GM21390 (cell line): ENCODE data around the gene COASY.
A peak's percentile ranks its signal among the peaks of the same experiment; 100 is the strongest.

Experiments
- ATAC-seq: cut with Tn5 transposase; IDR thresholded peaks from one replicate; pipeline ENCODE4 v1.9.1; 2021; ENCODE audit not compliant: unreplicated experiment

COASY gene

DNA sequence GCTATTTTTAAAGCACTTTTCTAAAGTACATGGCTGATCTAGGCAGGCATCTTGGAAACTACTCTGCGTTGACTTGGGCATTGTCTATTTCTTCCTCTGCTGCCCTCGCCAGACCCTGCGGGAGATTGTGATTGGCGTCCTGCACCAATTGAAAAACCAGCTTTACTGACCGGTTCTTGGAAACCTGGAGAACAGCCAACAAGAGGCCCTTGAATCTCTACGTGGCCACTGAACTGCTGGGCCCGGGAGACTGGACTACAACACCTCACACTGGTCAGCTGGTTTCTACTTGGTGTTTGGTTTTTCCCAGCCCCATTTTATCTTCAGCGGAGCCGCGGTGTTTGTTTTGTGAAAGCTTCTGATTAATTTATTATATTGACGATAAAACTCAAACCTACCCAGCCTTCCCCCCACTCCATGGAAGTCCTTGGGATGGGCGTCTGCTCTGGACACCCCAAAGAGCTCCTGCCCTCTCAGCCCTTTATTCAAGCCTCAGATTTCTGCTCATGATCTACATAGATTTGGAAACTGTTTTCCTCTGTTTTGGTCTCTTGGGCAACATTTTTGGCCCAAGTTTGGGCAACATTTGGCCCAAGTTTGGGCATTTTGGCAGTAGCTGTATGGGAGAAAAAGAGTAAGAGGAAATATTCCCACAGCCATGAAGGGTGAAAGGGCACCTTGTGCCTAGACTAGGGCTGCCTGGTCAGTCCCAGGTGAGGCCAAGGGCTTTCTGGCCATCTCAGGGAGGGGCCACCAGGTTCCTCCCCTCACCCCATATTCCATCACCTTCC is 9.7 kb downstream of the COASY start:
- ATAC-seq, result no peak

- no peak for ATAC-seq
These were observed 11.1 kb downstream of the COASY start for GRCh38 chr17:42573095-42573494.

GRCh38 chr17:42574463-42574862 is 12.5 kb downstream of the COASY start:
- ATAC-seq, result no peak

DNA sequence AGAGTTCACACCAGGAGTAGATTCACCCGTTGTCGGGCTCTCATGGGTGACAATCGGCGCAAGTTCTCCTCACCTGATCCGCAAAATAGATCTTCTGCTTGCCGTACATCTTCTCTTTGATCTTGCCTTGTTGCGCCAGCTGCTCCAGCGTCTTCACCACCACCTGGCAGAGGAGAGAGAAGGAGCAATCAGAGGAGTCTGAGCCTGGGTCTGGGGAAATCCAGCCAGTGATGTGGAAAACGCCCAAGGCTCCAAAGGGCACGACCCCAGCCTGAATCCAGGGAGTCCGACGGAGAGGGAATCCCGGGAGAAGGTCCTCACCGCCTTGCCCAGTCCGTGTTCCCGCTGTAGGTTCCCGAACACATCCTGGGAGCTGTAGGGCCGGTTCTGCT is 15.2 kb downstream of the COASY start:
- no peak for ATAC-seq

- ATAC-seq, result peak; percentile 63
These were observed 15.8 kb downstream of the COASY start, which contains the start of gene PSMC3IP for GRCh38 chr17:42577532-42578281. PSMC3IP (minus strand) TSS chr17:42577729; CDS start chr17:42577686, 43 bp downstream.

DNA sequence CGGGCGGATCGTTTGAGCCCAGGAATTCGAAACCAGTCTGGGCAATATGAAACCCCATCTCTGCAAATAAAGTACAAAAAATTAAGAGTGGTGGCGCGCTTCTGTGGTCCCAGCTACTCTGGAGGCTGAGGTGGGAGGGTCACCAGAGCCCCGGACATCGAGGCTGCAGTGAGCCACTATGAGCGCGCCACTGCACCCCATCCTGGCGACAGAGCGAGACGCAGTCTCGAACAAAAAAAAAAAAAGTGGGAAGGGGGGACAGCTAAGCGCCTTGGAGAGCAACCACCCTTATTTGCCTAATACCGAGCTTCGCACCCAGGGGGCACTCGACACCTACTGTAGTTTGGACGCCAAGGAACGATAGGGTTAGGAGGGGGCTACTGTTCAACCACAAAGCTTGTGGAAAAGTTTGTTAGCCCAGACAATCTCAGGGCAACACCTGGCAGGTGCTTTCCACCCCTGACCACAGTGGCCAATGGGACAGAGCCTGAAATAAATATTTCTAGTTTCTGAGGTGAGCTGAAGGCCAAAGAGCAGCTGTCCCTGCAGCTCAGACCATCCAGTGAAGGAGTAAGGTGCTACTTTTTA is 16.4 kb downstream of the COASY start:
- peak; percentile 50 for ATAC-seq

GRCh38 chr17:42579794-42580551 is 18.0 kb downstream of the COASY start:
- ATAC-seq, result no peak

DNA sequence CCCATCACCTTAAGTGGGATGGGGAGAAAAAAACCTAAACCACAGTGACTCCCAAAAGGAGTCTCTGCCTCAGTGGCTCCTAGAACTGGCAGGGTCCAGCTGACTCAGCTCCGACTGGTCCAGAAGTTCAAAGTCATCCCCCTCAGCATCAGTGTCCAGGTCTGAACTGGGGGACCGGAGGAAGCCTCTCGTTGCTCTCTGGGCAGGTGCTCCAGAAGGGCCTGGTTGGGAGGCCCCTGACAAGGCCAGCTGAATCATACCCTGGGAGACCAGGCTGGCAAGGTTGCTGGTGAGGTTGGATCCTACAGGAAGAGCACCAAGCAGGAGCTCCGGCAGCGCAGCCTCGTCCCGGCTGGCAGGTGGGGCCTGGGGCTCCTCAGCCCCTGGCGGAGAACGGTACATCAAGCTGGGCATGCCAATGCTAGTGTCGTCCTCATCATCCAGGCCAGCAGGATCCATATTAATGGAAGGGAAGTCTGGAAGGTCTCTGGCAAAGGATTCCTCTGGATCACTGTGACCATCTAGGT is 19.9 kb downstream of the COASY start:
- no peak for ATAC-seq

DNA sequence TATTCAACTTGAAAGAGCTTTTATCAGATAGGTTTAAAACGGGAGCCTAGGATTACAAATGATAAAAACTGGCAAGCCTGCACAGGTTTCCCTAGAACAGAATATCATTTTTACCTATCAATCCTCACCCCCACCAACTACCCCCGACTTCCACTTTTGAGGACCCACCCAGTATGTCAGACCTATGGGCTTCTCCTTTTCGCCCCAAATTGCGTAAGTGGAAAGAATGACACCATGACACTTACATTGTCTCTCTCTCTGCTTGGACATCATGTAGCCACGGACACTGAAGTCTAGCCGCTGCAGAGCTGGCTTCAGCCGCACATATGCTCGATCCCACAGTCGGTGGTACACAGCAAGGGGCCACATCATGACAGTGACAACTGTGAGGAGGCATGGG is 22.9 kb downstream of the COASY start:
- ATAC-seq, result no peak

- ATAC-seq, result no peak
These were observed 23.4 kb downstream of the COASY start for GRCh38 chr17:42585353-42585752.

DNA sequence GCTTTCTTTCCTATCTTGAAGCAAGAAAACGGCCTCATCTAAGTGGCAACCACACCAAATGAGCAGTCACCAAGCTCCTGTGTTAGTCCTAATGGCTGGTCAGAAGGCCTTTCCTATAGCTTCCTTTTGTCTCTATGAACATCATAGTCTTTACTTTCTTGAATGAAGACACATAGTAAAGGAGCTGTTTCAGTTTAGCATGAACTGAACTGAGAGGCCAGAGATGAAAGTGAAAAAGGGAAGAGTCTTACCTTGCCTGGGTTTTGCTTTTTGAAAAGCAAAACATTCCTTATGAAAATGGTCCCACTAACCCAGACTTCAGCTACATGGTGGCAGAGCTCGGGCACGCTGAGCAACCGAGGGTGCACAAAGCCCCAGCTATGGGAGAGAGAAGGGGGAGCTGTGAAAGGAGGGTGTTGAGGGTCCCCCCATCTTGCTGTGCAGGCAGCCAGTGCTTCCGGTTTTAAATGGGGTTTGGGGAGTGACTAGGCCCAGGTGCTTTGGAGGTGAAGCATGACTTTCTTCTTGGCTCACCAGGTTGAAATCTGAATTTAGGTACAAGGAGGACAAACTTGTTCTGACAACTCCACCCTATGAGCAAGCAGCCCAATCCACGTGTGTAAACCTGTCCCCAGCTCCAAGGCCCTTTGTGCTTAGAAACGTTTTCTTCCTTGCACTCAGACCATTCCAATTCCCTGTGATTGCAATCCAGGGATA is 24.7 kb downstream of the COASY start:
- no peak for ATAC-seq

DNA sequence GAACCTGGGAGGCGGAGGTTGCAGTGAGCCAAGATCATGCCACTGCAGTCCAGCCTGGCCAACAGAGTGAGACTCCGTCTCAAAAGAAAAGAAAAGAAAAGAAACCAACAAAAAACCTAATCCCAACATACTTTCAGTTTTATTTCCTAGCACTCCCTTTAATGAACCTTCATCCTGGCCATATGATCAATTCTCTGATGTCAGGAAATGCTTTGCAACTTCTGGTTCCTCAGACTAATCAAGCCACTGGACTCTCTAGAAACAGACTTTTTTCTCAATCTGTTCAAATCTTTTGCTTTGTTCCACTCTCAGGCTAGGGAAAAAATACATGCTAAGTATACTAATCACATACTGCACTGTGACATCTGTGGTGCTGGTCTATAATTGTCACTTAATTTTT is 28.9 kb downstream of the COASY start:
- no peak for ATAC-seq

DNA sequence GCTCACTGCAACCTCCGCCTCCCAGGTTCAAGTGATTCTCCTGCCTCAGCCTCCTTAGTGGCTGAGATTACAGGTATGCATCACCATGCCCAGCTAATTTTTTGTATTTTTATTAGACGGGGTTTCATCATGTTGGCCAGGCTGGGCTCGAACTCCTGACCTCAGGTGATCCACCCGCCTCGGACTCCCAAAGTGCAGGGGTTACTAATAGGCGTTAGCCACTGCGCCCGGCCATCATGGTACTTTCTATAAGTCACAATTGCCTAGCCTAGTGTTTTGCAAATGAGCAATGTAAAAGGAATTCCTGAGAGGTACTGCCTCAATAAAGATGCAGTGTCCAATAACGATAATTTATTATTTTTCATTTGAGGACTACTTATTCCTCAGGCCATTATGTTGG is 29.5 kb downstream of the COASY start:
- ATAC-seq, result no peak

DNA sequence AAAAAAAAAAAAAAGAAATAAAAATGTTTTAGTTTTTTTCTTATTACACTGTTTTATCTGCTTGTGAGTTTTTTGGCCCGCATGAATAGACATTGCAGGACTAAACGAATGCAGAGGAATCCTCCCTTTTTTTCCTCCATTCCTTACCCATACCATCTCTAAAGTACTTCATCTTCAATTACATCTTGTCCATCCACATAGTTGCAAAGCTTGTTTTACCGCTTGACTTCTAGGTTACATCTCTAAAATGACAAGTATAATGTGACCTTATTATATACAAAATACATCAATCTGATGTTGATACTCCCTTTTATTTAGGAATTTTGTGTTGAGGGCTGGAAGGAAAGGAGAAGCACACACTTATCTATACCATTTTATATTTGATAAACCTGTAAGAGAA is 34.4 kb downstream of the COASY start:
- no peak for ATAC-seq

- ATAC-seq, result no peak
These were observed 37.0 kb downstream of the COASY start for GRCh38 chr17:42598905-42599304.

GRCh38 chr17:42603318-42603717 is 41.4 kb downstream of the COASY start:
- no peak for ATAC-seq

- no peak for ATAC-seq
These were observed 45.8 kb downstream of the COASY start for GRCh38 chr17:42607769-42608168.

DNA sequence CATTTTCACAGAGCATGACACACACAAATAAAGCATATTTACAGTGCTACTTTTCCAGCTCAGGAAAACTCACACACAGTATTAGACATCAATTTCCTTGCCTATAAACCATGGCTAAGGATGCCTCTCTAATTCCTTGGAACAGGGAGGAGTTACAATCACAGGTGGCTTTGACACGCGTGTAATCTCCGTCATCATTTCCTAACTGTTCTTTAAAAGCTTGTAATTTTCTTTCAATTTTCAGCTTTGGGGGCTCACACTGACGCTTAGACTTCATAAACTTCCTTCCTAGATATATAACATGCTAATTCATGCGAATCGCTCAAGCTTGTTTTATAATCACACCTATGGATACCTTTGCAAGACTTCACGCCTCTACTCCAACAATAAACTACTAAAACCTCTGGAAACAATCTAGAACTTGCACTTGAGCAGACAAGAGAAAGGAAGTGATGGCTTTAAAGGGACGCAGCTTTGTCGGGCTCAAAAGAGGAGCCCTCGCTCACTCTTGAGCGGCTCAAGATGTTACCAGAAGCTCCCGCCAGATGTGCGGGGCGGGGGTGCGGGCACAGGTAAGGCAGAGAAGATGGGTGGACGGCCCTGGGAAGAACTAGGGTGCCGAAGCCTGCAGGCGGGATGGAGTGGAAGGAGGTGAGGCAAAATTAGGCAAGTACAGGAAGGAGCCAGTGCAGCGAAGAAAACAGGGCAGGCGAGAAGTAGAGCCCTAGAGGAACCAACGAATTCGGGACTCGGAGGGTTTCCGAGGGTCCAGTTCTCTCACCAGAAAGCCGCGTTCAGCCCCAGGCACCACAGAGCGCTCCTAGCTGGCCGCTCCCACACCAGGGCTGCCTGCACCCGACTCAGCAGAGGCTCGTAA is 46.6 kb downstream of the COASY start:
- ATAC-seq, result peak; percentile 20

DNA sequence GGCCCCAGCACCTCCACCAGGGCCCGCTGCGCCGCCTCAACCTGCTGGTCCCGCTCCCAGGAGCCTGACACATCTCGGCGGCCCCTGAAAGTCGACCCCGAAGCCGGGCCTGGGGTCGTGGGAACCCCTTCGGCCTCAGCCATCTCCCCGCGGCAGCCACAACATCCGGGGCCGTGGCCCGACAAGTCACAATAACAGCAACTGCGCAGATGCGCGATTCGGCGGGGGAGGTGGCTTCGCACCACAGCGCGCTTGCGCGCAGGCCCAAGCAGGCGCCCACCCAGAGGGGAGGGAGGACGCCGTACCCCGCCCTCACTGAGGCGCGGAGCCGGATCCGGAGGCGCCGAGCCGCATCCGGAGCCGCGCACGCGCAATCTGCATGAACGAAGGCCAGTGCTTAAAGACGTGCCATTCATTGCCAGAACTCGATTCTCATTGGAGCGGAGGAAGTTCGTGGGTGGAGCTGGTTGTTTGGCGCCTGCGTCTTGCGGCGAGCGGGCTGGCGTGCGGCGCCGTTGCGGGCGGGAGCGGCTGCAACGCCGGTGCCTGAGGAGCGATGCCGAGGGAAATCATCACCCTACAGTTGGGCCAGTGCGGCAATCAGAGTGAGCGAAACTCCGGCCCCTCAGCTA is 47.4 kb downstream of the COASY start, which contains the start of the genes RETREG3 and TUBG1:
Gene RETREG3, minus strand, starts transcription at position 193 of the 632 bp plus-strand sequence. Its CDS starts 50 bp downstream, at position 143.
Gene TUBG1, plus strand, starts transcription at position 502 of the 632 bp plus-strand sequence. Its CDS starts 55 bp downstream, at position 557.
- ATAC-seq, result peak; percentile 82
